Colon (tissue), 2 donors: ENCODE results near the gene CEP89.
"Not testable (repeated sequence)": the region's sequence is repeated elsewhere in the genome, so short reads cannot be mapped to it uniquely, and the experiment has no call there.

Experiments
- FAIRE-seq: peaks from 2 replicates; lab custom pipeline; 2012; peaks lifted over from hg19 to GRCh38; lab: Jason Lieb, UNC
- donor health status: control.
- donor health status: control.

CEP89 gene

DNA sequence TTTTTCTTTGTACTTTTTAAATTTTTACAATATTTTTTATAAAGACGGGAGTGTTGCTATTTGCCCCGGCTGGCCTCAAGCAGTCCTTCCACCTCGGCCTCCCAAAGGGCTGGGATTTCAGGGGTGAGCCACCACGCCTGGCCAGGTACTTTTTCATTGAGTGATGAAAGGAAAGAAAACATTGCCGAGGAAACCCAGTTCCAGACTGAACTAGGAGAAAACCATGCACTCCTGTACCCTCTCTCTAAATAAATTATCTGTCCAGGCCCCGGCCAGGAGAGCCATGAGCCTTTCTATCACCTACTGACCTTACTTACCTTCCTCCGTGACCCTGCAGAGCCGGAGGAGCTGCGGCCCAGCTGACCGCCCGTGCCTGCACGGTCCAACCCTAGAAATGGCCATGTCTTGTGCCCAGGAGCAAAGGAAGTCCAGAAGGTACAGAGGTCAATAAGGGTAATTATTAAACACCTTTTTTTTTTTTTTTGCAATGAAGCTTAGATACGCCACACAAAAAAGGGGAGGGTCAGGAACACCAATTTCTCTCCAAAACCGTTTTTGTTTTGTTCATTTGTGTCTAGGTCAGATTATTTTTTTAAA lies 102.3 kb downstream of the CEP89 start, which contains the start of gene SLC7A9:
SLC7A9 (minus strand) TSS at position 399 of the 597 bp plus-strand sequence. CDS start 1,233 bp downstream, outside the sequence.
- FAIRE-seq, result no peak

DNA sequence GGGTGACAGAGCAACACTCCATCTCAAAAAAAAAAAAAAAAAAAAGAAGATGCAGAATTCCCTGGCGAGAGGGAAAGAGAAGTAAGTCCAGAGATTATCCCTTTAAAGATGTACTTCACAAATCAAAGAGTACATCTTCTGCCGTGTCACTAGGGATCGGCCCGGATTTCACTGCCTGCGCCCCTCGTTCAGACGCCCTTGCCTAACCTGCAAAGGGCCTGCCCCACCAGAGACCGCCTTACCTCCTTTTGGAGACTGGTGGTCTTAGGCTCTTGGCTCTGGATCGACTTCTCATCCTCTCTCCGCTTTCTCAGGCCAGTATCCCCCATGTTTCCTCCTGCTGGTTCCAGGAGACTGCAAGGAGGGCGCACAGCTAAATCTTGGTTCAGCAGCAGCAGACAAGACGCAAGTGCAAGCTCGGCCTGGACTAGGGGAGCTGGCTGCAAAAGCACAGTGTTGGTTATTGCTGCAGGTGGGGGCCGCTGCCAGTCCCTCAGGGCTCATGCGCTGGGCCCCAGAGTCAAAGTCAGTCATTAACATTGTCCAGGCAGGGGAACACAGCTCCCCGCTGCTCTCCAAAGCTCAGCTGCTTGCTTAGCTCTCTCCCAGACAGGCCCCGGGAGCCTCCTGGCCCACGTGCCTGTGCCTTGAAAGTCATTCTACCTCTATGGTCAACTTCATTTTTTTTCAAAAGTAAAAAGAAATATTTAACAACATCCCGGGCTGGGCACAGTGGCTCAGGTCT lies 103.4 kb downstream of the CEP89 start:
- FAIRE-seq, result no peak

DNA sequence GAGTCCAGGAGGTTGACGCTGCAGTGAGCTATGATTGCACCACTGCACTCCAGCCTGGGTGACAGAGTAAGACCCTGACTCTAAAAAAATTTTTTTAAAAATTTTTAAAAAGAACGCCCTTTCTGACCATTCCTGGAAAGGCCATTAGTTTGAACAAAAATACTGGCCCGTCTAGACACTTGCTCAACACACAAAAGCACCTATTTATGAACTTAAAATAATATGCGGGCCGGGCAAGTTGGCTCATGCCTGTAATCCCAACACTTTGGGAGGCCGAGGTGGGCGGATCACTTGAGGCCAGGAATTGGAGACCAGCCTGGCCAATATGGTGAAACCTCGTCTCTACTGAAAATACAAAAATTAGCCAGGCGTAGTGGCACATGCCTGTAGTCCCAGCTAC lies 104.3 kb downstream of the CEP89 start:
- not testable (repeated sequence) for FAIRE-seq

DNA sequence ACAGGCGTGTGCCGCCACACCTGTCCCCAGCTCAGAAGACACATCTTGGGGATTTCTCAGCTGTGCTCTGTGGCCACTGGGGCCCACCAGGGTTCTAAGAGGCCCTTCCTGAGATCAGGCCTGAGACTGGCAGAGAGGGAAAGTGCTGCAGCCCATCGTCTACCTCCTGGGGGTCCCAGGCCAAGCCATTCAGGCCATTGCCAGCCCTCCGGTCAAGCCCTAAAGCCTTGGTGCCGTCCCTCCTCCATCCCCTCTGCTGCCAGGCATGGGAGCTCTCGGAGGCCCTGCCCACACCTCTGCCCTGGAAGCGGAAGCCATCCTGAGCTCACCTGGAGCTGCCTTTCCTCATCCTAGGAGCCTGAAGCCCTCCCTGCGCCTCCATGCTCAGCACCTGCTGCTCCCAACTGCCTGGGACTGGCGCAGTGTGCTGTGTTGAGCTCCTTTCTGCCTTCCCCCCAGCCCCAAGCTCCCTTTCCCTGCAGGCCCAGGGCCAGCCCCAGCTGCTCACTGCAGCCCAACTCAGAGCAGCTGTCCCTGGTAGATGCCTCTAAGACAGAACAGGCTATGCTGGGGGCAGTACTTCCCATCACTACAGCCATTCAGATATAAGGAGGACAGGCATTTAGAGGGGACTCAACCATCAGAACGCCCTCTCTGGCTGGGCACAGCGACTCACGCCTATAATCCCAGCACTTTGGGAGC lies 105.0 kb downstream of the CEP89 start:
- no peak for FAIRE-seq

DNA sequence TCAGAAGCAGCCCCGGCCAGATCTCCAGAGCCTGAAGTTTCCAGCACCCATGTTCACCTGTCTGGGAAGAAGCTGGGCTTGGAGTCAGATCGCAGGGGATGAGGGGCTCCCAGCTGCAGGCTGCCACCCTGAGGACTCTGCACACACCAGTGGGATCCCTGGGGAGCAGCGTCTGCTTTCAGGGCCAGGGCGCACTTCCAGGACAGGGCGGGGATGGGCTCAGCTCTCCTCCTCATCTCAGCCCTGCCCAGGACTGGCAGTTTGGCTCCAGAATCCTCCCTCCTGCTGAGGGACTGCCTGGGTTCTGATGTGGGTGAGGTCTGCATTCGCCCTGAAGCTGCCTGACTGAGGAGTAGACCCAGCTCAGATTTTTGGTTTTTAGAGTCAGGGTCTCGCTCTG lies 105.7 kb downstream of the CEP89 start:
- FAIRE-seq, result no peak

DNA sequence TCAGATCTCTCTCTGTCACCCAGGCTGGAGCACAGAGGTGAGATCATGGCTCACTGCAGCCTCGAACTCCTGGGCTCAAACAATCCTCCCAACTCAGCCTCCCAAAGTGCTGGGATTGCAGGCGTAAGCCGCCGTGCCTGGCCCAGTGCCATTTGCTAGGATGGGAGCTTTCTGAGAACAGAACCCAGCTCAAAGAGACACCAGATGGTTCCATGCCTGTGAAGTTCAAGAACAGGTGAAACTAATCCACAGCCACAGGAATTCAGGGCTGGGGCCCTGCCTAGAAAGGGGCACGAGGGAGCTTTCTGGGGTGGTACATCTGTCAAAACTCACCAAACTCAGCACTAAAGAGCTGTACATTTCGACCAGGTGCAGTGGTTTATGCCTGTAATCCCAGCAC lies 106.4 kb downstream of the CEP89 start:
- FAIRE-seq, result no peak

DNA sequence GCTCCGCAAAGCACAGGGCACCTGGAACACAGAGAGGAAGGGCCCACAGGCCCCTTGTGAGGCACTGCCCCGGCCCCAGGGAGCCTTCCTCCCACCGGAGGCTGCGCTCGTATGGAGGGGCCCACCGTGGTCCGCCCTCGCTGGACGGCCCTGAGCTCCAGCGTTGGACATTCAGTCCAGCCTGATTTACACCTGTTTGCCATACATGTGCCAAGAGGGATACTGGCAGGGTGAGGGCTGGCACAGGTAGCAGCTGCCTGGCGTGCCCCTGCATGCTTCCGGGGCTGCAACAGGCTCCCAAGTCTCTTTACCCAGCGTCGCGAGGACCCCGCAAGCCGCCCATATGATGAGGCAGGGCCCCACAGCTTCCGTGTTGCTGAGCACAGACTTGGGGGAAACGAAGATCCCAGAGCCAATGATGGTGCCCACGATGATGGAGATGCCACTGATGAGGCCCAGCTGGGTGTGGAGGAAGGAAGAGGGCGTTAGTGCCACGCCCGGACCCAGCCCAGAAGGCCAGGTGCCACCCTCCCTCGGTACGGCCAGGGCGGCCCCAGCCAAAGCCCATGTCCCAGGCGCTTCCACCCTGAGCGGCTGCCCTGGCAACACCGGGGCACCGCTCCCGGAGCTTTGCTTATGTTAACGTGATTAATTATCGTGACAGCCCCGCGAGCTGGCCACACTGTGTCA lies 107.3 kb downstream of the CEP89 start:
- FAIRE-seq, result no peak

DNA sequence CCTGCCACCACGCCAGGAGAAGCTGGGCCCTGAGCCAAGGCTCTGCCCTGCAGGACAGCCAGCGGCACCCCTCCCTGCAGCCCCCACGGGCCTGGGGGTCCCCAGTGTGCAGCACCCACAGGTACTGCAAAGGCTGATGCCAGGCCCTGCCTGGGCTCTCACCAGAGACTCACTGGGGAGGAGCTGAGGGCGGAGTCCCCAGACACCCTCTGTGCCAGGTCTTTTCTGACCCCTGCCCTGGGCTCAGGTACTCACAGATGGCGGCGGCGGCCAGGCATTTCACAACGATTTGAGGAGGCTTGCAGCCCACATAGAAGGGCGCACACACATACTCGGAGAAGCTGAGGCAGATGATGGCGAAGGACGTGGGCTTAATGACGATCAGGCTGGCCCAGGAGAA lies 107.9 kb downstream of the CEP89 start:
- FAIRE-seq, result no peak

DNA sequence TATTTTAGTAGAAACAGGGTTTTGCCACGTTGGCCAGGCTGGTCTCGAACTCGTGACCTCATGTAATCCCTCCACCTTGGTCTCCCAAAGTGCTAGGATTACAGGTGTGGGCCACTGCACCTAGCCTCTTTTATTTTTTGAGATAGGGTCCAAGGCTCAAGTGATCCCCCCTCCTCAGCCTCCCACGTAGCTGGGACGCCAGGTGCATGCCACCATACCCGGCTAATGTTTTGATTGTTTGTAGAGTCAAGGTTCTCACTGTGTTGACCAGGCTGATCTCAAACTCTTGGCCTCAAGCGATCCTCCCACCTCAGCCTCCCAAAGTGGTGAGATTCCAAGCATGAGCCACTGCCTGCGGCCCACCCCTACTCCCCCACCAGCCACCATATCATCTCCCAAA lies 108.5 kb downstream of the CEP89 start:
- FAIRE-seq, result no peak

DNA sequence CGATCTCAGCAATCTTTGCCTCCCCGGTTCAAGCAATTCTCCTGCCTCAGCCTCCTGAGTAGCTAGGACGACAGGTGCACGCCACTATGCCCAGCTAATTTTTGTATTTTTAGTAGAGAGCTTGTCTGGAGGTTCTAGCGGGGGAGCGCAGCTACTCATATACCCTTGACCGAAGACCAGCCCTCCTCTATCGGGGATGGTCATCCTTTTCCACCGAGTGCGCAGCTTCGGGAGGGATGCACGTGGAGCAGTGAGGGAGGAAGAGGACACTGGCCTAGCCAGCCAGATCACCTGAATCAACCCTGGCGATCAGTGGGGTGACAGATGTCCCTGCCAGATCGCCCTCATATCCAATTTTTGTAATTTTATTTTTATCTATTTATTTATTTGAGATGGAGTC lies 109.0 kb downstream of the CEP89 start:
- FAIRE-seq, result no peak

DNA sequence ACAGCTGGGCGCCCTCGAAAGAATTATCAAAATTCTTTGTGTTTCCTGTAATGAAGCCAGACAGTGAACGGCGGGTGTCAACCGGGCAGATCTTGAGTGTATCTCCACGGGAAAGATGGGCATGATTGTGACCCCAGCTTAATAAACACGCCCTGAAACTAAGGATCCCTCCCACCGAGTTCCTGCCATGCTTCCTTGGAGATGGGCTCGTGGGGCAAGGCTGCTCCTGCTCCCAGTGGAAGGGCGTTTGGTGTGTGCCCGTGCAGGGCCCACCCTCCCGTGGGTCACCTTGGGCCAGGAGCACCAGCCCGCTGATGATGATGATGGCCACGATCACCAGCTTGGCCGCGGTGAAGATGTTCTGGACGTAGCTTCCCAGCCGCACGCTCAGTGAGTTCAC lies 109.6 kb downstream of the CEP89 start:
- no peak for FAIRE-seq

DNA sequence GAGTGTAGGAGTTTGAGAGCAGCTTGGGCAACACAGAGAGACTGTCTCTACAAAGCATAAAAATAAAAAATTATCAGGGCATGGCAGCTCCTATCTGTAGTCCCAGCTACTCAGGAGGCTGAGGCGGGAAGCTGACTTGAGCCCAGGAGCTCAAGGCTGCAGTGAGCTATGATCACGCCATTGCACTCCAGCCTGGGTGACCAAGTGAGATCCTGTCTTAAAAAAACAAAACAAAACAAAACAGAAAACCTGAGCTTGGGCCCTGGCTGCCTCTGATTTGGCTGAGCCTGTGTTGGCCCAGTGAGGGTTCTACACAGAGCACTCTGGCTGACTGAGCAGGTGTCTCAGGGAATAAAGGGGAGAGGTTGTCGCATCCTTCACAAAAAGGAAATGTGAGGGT lies 110.2 kb downstream of the CEP89 start:
- no peak for FAIRE-seq

DNA sequence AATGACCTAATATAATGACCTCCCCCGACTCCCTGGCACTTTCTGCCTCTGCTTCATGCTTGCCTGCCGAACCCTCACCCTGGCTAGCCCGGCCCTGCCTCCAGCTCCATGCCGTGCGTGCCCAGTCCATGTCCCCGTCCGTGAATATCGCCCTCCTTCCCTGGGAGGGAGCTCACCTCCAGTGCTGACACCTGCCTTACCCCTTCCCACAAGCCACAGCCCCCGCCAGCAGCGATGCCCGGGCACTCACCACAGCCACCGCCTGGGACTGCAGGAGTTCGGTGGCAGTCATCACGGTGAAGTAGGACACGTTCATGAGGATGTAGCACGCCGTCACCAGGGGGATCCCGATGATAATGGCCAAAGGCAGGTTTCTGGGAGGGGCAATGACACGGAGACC lies 112.2 kb downstream of the CEP89 start:
- FAIRE-seq, result no peak

DNA sequence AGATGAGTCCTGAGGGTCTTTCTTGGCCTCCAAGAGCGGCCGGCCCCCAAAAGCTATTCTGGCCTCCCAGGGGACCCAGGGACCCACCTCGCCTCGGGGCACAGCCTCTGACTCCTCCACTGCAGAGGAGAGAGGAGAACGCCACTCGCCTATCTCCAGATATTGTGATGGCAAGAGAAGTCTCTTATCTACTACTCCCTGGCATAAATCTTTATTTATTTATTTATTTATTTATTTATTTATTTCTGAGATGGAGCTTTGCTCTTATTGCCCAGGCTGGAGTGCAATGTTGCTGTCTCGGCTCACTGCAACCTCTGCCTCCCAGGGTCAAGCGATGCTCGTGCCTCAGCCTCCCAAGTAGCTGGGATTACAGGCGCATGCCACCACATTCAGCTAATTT lies 113.2 kb downstream of the CEP89 start:
- no peak for FAIRE-seq

DNA sequence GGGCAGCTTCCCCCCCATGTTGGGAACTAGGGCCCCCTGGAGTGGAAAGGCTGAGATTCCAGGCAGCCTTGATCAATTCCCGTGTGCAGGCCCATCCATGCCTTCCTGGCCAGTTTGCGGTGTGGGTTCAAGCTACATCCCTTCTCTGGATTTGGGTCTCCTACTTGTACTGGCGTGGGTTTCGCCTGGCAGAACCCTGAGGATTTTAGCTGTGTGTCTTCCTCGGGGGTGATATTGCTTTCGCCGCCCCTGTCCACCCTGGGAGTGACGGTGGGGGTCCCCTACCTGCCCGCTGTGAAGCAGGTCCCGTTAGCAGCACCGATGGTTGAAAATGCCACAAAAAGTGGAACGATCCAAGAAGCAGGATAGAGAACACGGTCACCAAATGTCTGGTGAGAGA lies 113.6 kb downstream of the CEP89 start:
- no peak for FAIRE-seq

DNA sequence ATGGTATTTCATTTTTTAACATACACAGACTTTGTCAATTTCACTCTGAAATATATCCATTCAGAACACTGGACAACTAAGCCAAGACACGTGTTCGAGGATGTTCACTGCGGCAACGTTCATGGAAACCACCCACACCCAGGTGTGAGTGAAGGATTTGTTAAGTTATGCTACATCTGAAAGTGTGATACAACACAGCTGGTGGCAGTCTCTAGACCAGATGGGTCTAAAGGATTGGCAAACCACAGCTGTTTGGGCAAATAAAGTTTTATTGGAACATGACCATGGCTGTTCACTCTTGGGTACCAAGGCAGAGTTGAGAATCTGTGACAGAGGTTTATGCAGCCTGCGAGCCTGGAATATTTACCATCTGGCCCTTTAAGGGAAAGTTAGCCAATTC lies 114.2 kb downstream of the CEP89 start:
- no peak for FAIRE-seq

DNA sequence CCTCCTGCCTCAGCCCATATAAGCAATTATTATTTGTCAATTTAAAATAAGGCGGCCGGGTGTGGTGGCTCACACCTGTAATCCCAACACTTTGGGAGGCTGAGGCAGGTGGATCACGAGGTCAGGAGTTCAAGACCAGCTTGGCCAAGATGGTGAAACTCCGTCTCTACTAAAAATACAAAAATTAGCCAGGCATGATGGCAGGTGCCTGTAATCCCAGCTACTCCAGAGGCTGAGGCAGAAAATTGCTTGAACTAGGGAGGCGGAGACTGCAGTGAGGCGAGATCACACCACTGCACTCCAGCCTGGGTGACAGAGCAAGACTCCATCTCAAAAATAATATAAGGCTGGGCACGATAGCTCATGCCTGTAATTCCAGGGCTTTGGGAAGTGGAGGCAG lies 114.9 kb downstream of the CEP89 start:
- FAIRE-seq, result not testable (repeated sequence)

DNA sequence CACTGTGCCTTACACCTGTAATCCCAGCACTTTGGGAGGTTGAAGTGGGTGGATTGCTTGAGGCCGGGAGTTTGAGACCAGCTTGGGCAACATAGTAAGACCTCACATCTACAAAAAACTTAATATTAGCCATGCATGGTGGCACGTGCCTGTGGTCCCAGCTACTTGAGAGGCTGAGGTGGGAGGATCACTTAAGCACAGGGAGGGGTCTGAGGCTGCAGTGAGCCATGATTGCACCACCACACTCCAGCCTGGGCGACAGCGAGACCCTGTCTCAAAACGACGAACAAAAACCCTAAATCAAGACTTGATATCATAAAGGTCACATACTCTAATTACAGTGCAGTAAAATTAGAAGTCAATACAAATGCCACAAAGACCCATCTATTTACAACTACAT lies 119.5 kb downstream of the CEP89 start:
- FAIRE-seq, result no peak

DNA sequence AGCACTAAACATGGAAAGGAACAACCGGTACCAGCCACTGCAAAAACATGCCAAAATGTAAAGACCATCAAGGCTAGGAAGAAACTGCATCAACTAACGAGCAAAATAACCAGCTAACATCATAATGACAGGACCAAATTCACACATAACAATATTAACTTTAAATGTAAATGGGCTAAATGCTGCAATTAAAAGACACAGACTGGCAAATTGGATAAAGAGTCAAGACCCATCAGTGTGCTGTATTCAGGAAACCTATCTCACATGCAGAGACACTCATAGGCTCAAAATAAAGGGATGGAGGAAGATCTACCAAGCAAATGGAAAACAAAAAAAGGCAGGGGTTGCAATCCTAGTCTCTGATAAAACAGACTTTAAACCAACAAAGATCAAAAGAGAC lies 123.7 kb downstream of the CEP89 start:
- FAIRE-seq, result not testable (repeated sequence)

DNA sequence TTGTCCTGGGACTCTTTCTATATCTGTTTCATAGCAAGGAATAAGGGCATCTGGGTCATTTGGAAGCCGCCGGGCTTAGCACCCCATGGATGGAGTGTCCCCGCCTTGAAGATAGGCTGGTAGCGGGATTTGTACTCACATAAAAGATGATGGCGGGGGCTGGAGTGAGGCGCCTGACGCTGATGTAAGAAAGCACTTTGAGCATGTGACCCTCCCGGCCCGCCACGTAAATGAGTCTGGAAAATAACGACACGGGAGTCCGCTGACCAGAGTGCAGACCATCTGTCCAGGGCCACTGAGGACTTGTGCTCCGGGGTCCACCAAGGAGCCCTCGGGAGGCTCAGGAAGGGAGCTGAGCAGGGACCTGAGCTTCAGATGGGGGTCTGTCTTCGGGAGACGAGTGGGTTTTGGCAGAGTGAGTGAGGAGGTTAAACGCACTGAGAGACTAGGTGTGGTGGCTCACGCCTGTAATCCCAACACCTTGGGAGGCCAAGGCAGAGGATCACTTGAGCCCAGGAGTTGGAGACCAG lies 128.0 kb downstream of the CEP89 start:
- FAIRE-seq, result no peak

DNA sequence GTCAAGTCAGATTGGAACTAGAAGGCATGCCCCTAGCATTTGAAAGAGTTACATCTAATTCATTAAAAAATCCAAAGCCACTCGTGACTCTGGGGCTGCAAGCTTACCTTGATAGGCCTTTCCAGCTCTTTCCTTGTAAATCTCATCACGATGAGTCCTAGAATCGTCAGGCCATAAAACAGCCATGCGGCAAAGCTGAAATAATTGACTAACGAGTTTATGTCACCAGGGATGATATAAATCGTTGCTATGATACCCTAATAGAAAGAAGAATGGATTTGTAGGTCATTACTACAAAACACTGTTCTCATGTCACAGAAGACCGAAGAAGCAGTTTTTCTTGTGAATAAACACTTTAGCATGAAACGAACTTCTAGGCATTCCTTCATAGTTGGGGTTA lies 129.7 kb downstream of the CEP89 start:
- no peak for FAIRE-seq

DNA sequence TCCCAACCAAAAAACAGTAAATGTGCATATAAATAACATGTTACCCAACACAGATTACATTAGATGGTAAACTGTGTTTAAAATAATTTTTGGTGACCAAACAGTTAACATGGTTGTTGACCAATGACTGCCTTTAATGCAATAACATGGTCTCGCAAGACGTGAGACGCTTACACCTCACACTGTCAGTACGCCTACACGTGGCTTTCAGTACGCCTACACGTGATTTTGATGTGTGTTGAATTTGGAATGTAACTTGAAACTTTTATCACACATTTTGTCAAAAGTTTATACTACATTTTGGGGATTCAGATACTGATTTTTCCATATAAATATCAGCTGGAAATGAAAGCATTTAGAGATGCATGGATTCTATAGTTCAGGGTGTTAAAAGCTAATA lies 134.2 kb downstream of the CEP89 start:
- no peak for FAIRE-seq

DNA sequence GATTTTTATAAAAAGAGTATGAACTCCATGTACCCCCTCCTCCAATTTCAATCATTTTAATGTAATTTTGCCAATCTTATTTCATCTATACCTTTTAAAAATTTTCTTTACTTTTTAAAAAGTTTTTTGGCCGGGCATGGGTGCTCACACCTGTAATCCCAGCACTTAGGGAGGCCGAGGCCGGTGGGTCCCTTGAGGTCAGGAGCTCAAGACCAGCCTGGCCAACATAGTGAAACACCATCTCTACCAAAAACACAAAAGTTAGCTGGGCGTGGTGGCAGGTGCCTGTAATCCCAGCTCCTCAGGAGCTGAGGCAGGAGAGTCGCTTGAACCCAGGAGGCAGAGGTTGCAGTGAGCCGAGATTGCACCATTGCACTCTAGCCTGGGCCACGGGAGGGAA lies 138.4 kb downstream of the CEP89 start:
- not testable (repeated sequence) for FAIRE-seq
